OCI-LY1 (cell line): ENCODE results near the gene NTSR1.

Experiments used
- H2AFZ ChIP-seq: fragments of 200-600 bp; sonication (generic), shearing (Covaris generic); 2 replicates; pipeline ENCODE4 v1.6.0; 2014; ENCODE audit warnings: antibody characterized with exemption, mild to moderate bottlenecking, low read length
- H3F3A ChIP-seq: fragments of 200-600 bp; sonication (generic), shearing (Covaris generic); 2 replicates; pipeline ENCODE4 v1.6.0; 2014; ENCODE audit warnings: mild to moderate bottlenecking, antibody characterized with exemption, low read length, moderate library complexity; ENCODE audit not compliant: insufficient read depth
- H3K27ac ChIP-seq: fragments of 200-600 bp; sonication (generic); 2 replicates; pipeline ENCODE4 v1.5.1; 2014; ENCODE audit warnings: low read length, mixed run types, mild to moderate bottlenecking, low read depth; ENCODE audit not compliant: poor library complexity, severe bottlenecking
- H3K27me3 ChIP-seq: fragments of 200-600 bp; sonication (generic); 2 replicates; pipeline ENCODE4 v1.6.0; 2014; ENCODE audit warnings: antibody characterized with exemption, mild to moderate bottlenecking, low read length, moderate library complexity; ENCODE audit not compliant: insufficient read depth
- H3K36me3 ChIP-seq: fragments of 200-600 bp; sonication (generic); 2 replicates; pipeline ENCODE4 v1.6.1; 2014; ENCODE audit warnings: mild to moderate bottlenecking, antibody characterized with exemption, low read length, moderate library complexity, mixed read lengths; ENCODE audit not compliant: insufficient read depth
- H3K4me1 ChIP-seq: fragments of 200-600 bp; sonication (generic); 2 replicates; pipeline ENCODE4 v1.5.1; 2014; ENCODE audit warnings: mild to moderate bottlenecking, low read length, moderate library complexity; ENCODE audit not compliant: insufficient read depth, severe bottlenecking
- H3K4me2 ChIP-seq: fragments of 200-600 bp; sonication (generic), shearing (Covaris generic); 2 replicates; pipeline ENCODE4 v1.6.1; 2014; ENCODE audit warnings: low read length
- H3K4me3 ChIP-seq: fragments of 200-600 bp; sonication (generic); 2 replicates; pipeline ENCODE4 v1.5.1; 2014; ENCODE audit warnings: low read length, low read depth, mild to moderate bottlenecking, mixed read lengths; ENCODE audit not compliant: poor library complexity, severe bottlenecking
- H3K79me2 ChIP-seq: fragments of 200-600 bp; shearing (Covaris generic); 2 replicates; pipeline ENCODE4 v1.6.1; 2016; ENCODE audit warnings: mixed run types, low read length, mixed read lengths; ENCODE audit not compliant: insufficient read depth
- H3K9ac ChIP-seq: fragments of 200-600 bp; sonication (generic), shearing (Covaris generic); 2 replicates; pipeline ENCODE4 v1.6.1; 2014; ENCODE audit warnings: mild to moderate bottlenecking, low read length, mixed read lengths
- H3K9me2 ChIP-seq: fragments of 200-600 bp; sonication (generic), shearing (Covaris generic); 2 replicates; pipeline ENCODE4 v1.6.1; 2014; ENCODE audit warnings: low read depth, mild to moderate bottlenecking, low read length, mixed read lengths
- H3K9me3 ChIP-seq: fragments of 200-600 bp; shearing (Covaris generic); 2 replicates; pipeline ENCODE4 v1.6.1; 2014; ENCODE audit warnings: low read length, mixed read lengths
- H4K20me1 ChIP-seq: fragments of 200-600 bp; sonication (generic), shearing (Covaris generic); 2 replicates; pipeline ENCODE4 v1.6.0; 2016; ENCODE audit warnings: mild to moderate bottlenecking, low read length; ENCODE audit not compliant: insufficient read depth
- CTCF ChIP-seq: fragments of 200-600 bp; sonication (generic), shearing (Covaris generic); IDR thresholded peaks from 2 replicates; pipeline ENCODE4 v1.5.1; 2017; ENCODE audit warnings: mild to moderate bottlenecking, antibody characterized with exemption, low read length, moderate library complexity, mixed read lengths
- EZH2 ChIP-seq: fragments of 200-600 bp; sonication (generic), shearing (Covaris generic); IDR thresholded peaks from 2 replicates; pipeline ENCODE4 v1.8.0; 2017; ENCODE audit warnings: borderline replicate concordance, mixed run types, mild to moderate bottlenecking, antibody characterized with exemption, low read length, moderate library complexity, mixed read lengths

The NTSR1 gene

GRCh38 chr20:62751551-62752150 lies 43.0 kb downstream of the NTSR1 start:
- Histone ChIP-seq H3K4me1 (no peaks in the 10 kb centered on the region), H3K9me3 (0 out of 2 replicates have a peak, but pooled peaks cover 3% of the 10 kb centered on the region), H3K9ac (no peak overlapping the region), H3K36me3 (no peaks in the 10 kb centered on the region), H3K79me2 (no peaks in the 10 kb centered on the region), H2AFZ (no peak overlapping the region), H3K4me2 (no peak overlapping the region), H3F3A (no peaks in the 10 kb centered on the region), H3K27me3 (peaks cover 7% of the 10 kb centered on the region; the same call in 1 of the 2 replicates), H4K20me1 (no peaks in the 10 kb centered on the region), H3K9me2 (no peaks in the 10 kb centered on the region), H3K4me3 (no peak overlapping the region), H3K27ac (no peak overlapping the region)
- no peak for TF ChIP-seq EZH2
- no peak for TF ChIP-seq CTCF

- H3K27ac ChIP-seq = no peak overlapping the region
- H3K4me1 ChIP-seq = no peaks in the 10 kb centered on the region
- H3K4me3 ChIP-seq = no peak overlapping the region
- no peaks in the 10 kb centered on the region for H3F3A ChIP-seq
- no peaks in the 10 kb centered on the region for H3K79me2 ChIP-seq
- peaks cover 7% of the 10 kb centered on the region for H3K27me3 ChIP-seq
- no peak overlapping the region for H2AFZ ChIP-seq
- TF ChIP-seq CTCF (no peak), EZH2 (no peak)
- H3K36me3 ChIP-seq = no peaks in the 10 kb centered on the region
- no peak overlapping the region for H3K9ac ChIP-seq
- no peaks in the 10 kb centered on the region for H3K9me2 ChIP-seq
- H4K20me1 ChIP-seq = no peaks in the 10 kb centered on the region
- 0 out of 2 replicates have a peak, but pooled peaks cover 3% of the 10 kb centered on the region for H3K9me3 ChIP-seq
- H3K4me2 ChIP-seq = no peak overlapping the region
Observed at GRCh38 chr20:62752181-62752670, 43.6 kb downstream of the NTSR1 start.

- H3K4me3 ChIP-seq = no peak overlapping the region
- H3K9me3 ChIP-seq = 0 out of 2 replicates have a peak, but pooled peaks cover 3% of the 10 kb centered on the region
- H3K79me2 ChIP-seq = no peaks in the 10 kb centered on the region
- no peak overlapping the region for H3K4me2 ChIP-seq
- no peaks in the 10 kb centered on the region for H3K36me3 ChIP-seq
- H3K9me2 ChIP-seq = no peaks in the 10 kb centered on the region
- no peaks in the 10 kb centered on the region for H3F3A ChIP-seq
- H3K4me1 ChIP-seq = no peaks in the 10 kb centered on the region
- peaks cover 7% of the 10 kb centered on the region for H3K27me3 ChIP-seq
- no peak overlapping the region for H3K27ac ChIP-seq
- H2AFZ ChIP-seq = no peak overlapping the region
- TF ChIP-seq EZH2 = no peak
- no peak overlapping the region for H3K9ac ChIP-seq
- no peaks in the 10 kb centered on the region for H4K20me1 ChIP-seq
Observed at GRCh38 chr20:62752671-62753501, 44.2 kb downstream of the NTSR1 start.
